Measurements from ENCODE around the gene PIK3R6.

PIK3R6 gene
- 0.94 to 1.3 reads per million in 2 donors for total RNA-seq

- peak in 1 of 5 experiments; percentile 36 for DNase-seq
Observed at GRCh38 chr17:8867361-8867981, at the start of gene PIK3R6. Gene PIK3R6, minus strand, starts transcription at chr17:8867674. Its CDS starts 17,880 bp downstream, at chr17:8849794.

- no peak for DNase-seq
Observed at GRCh38 chr17:8916466-8916865, 49.0 kb upstream of the PIK3R6 start.

- DNase-seq = no peak
Observed at GRCh38 chr17:8914554-8914953, 47.1 kb upstream of the PIK3R6 start.

GRCh38 chr17:8913879-8914278, 46.4 kb upstream of the PIK3R6 start:
- DNase-seq = no peak

- no peak for DNase-seq
Observed at GRCh38 chr17:8913091-8913490, 45.6 kb upstream of the PIK3R6 start.

GRCh38 chr17:8912084-8912981, 44.9 kb upstream of the PIK3R6 start:
- no peak for DNase-seq

- no peak for DNase-seq
Observed at GRCh38 chr17:8910969-8911604, 43.6 kb upstream of the PIK3R6 start.

GRCh38 chr17:8909586-8910270, 42.3 kb upstream of the PIK3R6 start:
- DNase-seq = no peak

- peak in 1 of 5 experiments; percentile 61 for DNase-seq
Observed at GRCh38 chr17:8905331-8905730, 37.9 kb upstream of the PIK3R6 start.

GRCh38 chr17:8904686-8905085, 37.2 kb upstream of the PIK3R6 start:
- no peak for DNase-seq

- DNase-seq = no peak
Observed at GRCh38 chr17:8904201-8904600, 36.7 kb upstream of the PIK3R6 start.

GRCh38 chr17:8900626-8901585, 33.4 kb upstream of the PIK3R6 start:
- DNase-seq = no peak

- no peak for DNase-seq
Observed at GRCh38 chr17:8900207-8900606, 32.7 kb upstream of the PIK3R6 start.

GRCh38 chr17:8898636-8899035, 31.2 kb upstream of the PIK3R6 start:
- no peak for DNase-seq

- DNase-seq = no peak
Observed at GRCh38 chr17:8898126-8898525, 30.7 kb upstream of the PIK3R6 start.

GRCh38 chr17:8896641-8897635, 29.5 kb upstream of the PIK3R6 start:
- DNase-seq = no peak

GRCh38 chr17:8896087-8896486, 28.6 kb upstream of the PIK3R6 start:
- no peak for DNase-seq

GRCh38 chr17:8894673-8895578, 27.5 kb upstream of the PIK3R6 start:
- DNase-seq = peak in 3 of 5 experiments; percentile 25 to 66 (median 29)

- no peak for DNase-seq
Observed at GRCh38 chr17:8894202-8894671, 26.8 kb upstream of the PIK3R6 start.
